Measurements from ENCODE around the gene HDGFL2.
"Not testable (repeated sequence)": the region's sequence is repeated elsewhere in the genome, so short reads cannot be mapped to it uniquely, and the experiment has no call there.

The HDGFL2 gene

GRCh38 chr19:4536798-4537197 lies 64.7 kb downstream of the HDGFL2 start:
- no peak for DNase-seq (ENCODE audit: low spot score)

- no peak for DNase-seq (ENCODE audit: low spot score)
Measured at GRCh38 chr19:4537953-4538600, 66.0 kb downstream of the HDGFL2 start.

- no peak for DNase-seq (ENCODE audit: low spot score)
Measured at GRCh38 chr19:4538601-4538954, 66.5 kb downstream of the HDGFL2 start.

- no peak for DNase-seq (ENCODE audit: low spot score)
Measured at GRCh38 chr19:4539169-4539692, 67.1 kb downstream of the HDGFL2 start.

- DNase-seq (ENCODE audit: low spot score): no peak
Measured at GRCh38 chr19:4539693-4540581, 67.8 kb downstream of the HDGFL2 start, which contains the start of gene LRG1. Gene LRG1 (minus strand): TSS chr19:4540036. CDS start chr19:4540013, 23 bp downstream.

GRCh38 chr19:4541114-4541805 lies 69.2 kb downstream of the HDGFL2 start:
- no peak for DNase-seq (ENCODE audit: low spot score)

GRCh38 chr19:4541806-4542145 lies 69.7 kb downstream of the HDGFL2 start:
- not testable (repeated sequence) for DNase-seq (ENCODE audit: low spot score)

GRCh38 chr19:4542896-4543841 lies 71.1 kb downstream of the HDGFL2 start:
- DNase-seq (ENCODE audit: low spot score): no peak

- no peak for DNase-seq (ENCODE audit: low spot score)
Measured at GRCh38 chr19:4543842-4544647, 71.9 kb downstream of the HDGFL2 start.

GRCh38 chr19:4547303-4548237 lies 75.5 kb downstream of the HDGFL2 start:
- DNase-seq (ENCODE audit: low spot score): peak; percentile 23

GRCh38 chr19:4548238-4548584 lies 76.1 kb downstream of the HDGFL2 start:
- no peak for DNase-seq (ENCODE audit: low spot score)

GRCh38 chr19:4550018-4550417 lies 77.9 kb downstream of the HDGFL2 start:
- DNase-seq (ENCODE audit: low spot score): no peak

- no peak for DNase-seq (ENCODE audit: low spot score)
Measured at GRCh38 chr19:4550479-4551050, 78.5 kb downstream of the HDGFL2 start.

Data from hematopoietic multipotent progenitor cell treated with erythropoietin and hydrocortisone succinate and interleukin-3 and kit ligand, for 15 days (in vitro differentiated cells).